ENCODE results near the gene ATPAF2.

Gene ATPAF2

DNA sequence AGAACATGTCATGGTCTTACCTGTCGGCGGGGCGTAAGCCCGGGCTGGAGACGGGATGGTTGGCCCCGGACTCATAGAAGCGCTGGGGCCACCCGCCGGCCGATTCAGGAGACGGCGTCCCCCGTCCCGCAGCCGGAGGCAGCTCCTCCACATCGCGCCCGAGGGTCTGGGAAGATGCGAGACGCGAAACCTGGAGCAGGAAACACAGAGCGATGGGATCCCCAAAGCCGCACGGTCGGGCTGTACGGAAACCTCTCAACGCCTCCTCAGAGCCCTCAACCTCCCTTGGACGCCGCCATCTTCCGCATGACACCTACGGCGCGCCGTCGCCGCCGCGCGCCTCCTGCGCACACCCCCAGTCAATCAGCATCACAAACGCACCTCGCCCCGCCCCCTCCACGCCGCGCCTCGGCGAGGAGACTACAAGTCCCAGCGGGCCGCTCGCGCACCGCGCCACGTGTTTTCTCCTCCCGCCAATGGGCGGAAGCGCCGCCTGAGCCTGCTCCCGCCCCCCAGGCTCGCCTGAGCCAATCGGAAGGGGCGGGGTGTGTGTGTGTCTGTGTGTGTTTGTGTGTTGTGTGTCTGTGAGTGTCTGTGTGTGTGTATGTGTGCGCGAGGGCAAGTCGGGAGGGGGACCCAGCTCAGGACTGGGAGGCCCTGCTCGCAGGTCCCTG, at the start of gene ATPAF2, which contains the start of gene GID4:
Gene ATPAF2 (minus strand): TSS at position 308 of the 674 bp plus-strand sequence. CDS start 155 bp downstream, at position 153.
Gene GID4 (plus strand): TSS at position 548 of the 674 bp plus-strand sequence. CDS start 57 bp downstream, at position 605.
- peak; percentile 64 to 100 (median 99) for DNase-seq

DNA sequence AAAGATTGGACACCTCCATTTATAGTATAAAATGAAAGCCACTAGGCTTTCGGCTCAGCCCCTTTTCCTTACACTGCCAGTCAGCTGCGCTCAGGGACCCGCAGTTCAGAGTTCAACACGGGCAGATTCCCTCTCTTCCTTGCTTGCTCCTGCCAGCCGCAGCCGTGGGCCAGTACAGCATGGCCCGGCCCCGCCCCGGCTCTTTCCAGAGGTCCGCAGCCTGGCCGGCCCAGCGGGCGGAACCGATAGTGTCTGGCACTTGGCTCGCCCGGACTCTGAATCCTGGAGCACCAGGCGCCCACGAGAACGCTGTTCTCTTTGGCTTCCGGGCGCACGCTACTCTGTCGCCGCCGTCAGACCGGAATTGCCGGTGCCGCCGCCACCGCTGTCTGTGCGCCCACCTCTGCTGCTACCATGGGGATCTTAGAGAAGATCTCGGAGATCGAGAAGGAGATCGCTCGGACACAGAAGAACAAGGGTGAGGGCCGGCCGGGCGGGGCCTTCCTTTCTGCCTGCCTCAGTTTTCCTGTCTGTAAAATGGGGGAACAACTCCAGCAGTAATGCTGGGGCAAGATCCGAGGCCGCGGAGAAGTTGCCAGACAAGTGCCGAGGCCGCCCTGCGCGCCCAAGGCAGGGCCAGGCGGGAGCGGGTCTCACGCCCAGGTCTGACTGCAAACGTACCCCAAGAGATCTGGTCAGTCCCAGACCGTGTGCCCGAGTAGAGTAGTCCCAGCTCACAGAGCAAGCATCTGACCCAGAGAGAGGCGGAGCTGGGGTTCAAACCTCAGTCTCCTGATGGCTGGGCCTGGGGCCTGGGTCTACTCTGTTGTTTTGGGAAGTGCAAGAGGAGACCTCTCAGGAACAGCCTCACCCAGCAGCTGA, 48.9 kb upstream of the ATPAF2 start, which contains the start of gene DRG2:
Gene DRG2 (plus strand): TSS at position 339 of the 882 bp plus-strand sequence. CDS start 76 bp downstream, at position 415.
- DNase-seq, result peak; percentile 35 to 94 (median 82)

DNA sequence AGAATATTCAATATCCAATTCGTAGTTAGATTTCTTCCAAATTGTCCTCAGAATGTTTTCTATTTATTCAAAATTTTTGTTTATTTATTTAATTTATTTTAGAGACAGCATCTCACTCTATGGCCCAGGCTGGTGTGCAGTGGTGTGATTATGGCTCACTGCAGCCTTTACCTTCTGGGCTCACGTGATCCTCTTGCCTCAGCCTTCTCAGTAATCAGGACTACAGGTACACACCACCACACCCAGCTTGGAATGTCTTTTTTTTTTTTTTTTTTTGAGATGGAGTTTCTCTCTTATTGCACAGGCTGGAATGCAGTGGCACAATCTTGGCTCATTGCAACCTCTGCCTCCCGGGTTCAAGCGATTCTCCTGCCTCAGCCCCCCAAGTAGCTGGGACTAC, 45.3 kb upstream of the ATPAF2 start:
- no peak for DNase-seq

DNA sequence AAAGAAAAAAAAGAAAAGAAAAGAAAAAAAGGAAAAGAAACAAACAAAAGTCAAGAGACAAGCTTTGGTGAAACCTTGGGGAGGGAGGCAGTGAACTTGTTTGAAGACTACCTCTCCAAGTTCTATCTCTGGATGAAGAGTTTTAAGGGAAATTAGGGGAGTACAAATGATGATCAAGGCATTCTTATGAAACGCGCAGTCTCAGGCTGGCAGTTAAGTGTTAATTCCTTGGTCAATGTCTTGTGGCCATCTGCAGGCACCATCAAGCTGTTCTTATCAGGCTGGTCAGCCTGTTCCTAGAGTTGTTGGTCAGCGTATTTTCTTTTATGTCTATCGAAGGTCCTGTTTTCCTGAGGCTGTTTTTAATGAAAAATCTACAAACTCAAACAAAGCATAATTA, 40.6 kb upstream of the ATPAF2 start:
- no peak for DNase-seq

DNA sequence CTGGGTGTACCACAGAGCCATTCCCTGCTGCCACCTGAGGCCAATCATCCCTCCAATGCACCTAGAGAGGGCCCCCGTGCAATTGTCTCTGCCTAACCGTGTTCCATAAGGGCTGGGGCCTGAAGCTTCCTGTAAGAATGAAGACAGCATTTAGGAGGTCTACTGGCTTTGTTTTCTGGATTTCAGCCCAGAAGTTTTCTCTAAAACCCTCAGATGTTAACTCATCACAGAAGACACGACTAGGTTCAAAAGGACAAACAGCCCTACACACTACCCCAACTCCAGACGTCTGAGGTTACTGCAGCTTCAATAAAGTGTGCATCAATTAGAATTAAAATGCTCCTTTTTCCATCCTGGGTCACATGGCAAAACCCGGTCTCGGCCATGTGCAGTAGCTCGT, 38.0 kb upstream of the ATPAF2 start:
- no peak for DNase-seq

DNA sequence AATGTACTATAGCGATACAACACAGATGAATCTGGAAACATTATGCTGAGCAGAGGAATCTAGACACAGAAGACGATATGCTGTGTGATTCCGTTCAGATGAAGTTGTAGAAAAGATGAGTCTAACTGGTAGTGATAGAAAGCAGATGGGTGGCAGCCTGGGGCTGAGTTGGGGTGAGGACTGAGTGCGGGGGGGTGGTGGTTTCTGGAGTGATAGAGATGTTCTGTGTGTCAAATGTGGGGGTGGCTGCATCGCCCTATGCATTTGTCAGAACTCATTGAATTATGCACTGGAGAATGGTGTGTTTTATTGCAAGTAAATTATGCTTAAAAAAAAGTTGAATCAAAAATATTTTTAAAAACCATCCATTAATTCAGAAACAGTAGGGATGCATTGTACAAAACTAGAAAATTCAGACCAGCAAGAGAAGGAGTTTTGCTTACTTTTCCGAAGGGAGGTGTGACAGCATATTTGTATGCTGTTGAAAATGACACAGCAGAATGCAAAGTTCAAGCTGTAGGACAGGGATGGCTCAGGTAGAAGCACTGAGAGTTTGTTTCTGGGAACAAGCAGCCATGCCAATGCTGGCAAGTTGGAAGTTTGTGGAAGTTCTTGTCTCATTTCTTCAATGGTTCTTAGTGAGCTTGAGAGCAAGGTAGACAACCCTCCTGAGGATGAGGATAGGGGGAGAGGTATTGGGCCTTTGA, 35.8 kb upstream of the ATPAF2 start:
- DNase-seq, result no peak

DNA sequence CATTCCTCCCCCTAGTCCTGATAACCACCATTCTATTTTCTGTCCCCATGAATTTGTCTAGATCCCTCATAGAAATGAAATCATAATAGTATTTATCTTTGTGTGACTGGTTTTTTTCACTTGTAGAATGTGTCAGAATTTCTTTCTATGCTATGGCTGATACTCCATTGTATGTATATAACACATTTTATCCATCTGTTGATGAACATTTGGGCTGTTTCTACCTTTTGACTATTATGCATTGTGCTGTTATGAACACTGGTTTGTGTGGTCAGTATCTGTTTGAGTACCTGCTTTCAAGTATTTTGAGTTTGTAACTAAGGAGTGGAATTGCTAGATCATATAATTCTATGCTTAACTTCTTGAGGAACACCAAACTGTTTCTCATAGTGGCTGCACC, 32.8 kb upstream of the ATPAF2 start:
- no peak for DNase-seq

DNA sequence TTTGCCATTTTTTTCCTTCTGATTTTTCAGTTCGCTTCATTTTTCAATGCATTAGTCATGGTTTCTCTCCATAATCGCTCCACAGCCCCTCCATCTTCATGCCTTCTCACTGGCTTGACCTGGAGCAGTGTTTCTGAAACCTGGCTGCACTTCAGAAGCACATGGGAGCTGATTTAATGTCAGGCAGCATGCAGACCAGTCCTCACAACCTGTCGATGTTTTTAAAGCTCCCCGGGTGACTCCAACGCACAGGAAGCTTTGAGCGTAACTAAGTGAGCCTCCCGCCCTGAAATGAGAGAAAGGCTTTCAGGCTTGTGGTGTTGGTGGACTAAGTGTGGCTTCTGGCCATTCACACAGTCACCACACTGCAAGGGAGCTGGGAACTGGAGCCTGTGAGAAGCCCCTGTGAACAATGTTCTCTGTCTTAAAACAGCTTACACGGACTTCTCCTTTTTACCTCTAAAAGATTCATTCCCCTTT, 31.9 kb upstream of the ATPAF2 start:
- peak in 2 of 58 donors; percentile 2 to 4 for DNase-seq

DNA sequence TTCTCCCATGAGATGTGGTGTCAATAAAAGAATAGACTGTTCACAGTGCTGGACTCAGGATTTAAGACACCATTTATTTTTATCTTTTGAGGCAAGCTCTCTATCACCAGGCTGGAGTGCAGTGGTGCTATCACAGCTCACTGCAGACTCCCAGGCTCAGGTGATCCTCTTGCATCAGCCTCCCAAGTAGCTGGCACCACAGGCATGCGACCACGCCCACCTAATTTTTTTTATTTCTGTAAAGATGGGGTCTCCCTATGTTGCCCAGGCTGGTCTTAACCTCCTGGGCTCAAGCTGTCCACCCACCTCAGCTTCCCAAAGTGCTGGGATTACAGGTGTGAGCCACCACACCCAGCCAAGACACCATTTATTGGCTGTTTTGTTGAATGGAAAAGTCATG, 30.1 kb upstream of the ATPAF2 start:
- no peak for DNase-seq

DNA sequence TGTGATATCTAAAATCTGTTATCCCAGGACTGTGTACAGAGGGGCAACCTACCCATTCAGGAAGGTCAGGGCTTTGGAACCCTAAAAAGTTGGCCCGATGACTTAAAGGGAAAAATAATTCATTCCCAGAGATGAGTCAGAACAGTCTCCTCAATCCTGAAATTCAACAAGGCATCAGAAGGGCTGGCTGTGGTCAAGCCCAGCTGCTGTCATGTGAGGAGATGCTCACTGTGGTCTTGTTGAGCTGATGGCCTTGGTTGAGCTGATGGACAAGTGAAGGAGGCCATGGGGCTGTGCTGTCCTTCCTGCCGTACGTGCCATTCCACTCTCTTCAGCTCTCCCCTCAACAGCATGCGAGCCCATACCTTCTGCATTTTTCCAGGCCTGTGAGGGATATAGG, 27.9 kb upstream of the ATPAF2 start:
- no peak for DNase-seq

DNA sequence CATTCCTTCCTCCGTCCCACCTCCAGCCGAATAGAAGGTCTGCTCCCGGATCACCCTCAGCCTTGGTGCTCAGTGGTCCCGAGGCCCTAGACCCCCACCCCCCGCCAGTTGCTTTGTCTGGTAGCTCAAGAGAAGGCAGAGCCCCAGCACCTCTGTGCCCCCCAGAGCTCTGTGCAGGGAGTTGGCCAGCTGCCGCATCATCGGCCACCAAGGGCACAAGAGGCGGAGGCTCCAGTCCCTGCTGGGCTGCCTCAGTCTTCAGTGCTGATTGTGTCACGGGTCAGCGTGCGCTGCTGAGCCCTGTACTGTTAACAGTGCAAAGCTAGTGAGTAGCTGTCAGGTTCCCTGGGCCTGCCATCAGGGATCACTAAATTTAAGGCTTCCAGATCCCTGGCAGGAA, 26.6 kb upstream of the ATPAF2 start:
- DNase-seq, result no peak

DNA sequence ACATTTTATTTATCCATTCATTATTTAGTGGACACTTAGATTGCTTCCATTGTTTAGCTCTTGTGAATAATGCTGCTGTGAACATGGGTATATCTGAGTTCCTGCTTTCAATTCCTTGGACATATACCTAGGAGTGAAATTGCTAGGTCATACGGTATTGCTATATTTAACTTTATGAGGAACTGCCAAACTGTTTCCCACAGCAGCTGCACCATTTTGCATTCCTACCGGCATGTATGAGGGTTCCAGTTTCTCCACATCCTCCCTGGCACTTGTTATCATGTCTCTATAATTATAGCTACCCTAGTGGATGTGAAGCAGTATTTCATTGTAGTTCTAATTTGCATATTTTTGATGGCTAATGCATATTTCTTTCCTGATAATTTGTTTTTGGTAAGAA, 25.1 kb upstream of the ATPAF2 start:
- no peak for DNase-seq

DNA sequence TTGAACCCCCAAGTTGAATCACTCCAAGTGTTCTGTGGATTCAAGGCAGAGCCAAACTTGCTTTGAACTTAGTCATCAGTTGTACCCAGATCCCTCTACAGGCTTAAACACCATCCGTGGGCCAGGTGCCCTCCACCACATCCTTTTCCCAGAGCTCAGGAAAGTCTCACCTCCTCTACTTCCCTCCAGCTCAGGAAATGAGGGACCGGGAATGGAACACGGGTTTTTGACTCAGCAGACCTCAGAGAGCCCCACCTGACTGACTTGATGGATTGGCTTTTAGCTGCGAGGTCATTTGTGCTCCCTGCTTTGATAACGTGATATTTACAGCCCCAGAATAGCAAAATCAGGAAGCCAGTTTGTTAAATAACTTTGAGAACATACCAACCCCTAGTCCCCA, 20.3 kb upstream of the ATPAF2 start:
- no peak for DNase-seq

DNA sequence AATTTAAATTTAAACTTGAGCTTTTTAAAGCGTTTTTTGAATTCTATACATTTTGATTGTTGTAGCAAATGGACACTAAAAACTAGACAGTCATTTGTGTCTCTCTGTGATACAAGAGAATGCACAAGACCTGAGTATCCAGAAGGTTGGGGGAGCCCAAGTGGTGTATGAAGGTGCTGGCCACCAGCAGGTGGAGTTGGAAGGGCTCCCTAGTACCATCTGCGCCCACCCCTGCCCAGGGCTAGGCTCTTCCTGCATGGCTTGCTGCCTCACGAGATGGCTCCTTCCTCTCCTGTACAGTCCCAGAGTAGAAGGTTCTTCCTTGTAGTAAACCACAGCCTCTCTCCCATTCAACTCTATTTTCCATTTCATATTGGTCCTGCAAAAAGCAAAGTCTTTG, 17.2 kb upstream of the ATPAF2 start:
- no peak for DNase-seq

DNA sequence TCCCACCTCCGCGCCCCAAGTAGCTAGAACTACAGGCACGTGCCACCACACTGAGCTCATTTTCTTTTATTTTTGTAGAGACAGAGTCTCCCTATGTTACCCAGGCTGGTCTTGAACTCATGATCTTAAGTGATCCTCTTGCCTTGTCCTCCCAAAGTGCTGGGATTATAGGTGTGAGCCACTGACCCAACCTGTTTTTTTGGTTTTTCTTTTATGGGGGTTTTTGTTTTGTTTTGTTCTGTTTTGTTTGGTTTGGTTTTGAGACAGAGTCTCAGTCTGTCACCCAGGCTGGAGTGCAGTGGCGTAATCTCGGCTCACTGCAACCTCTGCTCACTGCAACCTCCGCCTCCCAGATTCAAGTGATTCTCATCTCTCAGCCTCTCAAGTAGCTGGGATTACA, 16.6 kb upstream of the ATPAF2 start:
- no peak for DNase-seq

DNA sequence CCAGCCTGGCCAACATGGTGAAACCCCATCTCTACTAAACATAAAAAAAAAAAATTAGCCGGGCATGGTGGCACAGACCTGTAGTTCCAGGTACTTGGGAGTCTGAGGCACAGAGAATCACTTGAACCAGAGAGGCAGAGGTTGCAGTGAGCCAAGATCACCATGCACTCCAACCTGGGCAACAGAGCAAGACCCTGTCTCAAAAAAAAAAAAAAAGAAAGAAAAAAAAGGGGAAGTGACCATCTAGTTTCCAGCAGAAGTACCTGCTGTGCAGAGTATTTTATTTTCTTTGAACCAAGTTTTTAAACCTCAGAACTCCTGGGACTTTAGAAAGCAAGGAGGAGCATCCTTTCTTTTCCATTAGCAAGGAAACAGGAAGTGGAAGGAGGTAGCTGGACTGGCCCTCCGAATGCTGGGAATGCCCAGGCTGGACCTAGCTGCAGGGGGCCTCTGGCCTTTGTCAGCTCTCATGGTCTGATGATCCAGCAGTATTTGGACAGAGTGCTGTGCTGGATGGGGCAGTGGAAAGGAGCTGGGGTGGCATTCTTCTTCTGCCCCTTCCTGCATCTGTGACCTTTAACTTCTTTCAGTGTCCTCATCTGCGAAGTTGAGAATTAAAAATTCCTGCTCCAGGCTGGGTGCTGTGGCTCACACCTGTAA, 6.9 kb upstream of the ATPAF2 start:
- no peak for DNase-seq

DNA sequence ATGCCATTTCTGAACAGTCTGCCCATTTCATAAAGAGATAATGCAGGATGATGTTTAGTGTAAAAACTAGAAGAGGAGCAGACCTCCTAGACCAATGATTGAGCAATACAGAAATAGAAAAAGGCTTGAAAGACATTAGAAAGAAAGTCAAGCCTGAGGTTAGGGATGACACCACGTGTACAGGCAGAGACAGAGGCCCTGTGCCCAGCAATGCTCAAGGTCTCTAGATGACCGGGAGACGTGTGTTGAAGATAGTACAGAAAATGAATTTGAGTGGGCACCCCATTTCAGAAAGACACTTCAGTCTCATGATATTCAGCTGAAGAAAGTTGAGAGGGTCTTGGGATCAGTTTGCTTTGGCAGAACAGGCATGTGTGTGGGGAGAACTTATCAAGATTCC, 5.6 kb upstream of the ATPAF2 start:
- DNase-seq, result no peak

DNA sequence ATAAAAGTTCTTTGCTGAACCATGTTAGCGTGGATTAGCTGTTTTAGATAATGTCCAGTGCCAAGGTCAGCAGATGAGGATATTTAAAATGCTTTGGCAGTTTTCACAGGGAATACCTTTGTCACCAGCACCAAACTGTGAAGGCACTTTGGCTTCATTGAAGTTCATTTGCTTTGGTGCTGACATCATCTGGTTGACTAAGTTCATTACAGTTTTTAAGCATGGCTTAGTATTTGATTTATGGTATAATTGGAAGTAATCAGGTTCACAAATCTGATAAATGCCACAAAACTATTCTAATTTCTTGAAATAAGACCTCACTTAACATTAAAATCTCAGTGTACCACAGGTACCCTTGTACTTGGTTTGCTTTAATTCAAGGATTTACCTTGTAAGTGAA, 4.5 kb upstream of the ATPAF2 start:
- peak in 1 of 58 donors; percentile 17 for DNase-seq

DNA sequence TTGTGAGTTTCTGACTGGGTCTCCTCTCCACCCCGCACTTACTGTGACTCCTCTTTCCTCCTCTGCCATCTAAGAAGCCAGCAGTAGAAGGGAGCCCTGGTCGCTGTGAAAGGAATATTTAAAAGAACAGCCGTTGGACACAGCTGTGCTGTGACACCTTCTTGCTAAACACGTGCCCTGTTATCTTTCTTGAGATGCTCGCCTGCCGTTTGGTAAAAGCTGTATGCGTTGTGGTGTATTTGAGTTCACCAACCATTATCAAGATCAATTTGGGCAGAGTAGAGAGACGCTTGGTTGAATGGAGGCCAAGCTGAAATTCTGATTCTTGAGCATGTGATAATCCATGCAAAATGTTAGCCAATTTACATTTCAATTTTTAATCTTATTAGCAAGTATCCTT, 4.0 kb upstream of the ATPAF2 start:
- DNase-seq, result no peak

DNA sequence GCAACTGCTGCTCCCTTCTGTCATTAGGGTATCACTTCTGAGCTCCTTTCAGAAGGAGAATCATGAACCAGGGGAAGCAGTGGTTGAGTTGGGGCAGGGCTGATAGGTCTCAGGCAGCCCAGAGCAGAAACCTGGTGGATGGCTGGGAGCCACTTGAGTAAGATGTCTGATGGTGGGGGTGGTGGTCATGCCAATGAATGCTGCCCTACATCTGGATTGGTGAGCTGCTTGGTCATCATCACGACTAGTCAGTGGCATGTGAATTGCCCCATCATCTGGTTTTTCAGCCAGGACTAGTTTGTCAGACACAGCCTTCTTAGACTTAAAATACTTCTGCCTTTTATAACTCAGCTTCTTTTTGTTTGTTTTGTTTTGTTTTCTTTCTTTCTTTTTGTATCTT, 2.8 kb upstream of the ATPAF2 start:
- no peak for DNase-seq

DNA sequence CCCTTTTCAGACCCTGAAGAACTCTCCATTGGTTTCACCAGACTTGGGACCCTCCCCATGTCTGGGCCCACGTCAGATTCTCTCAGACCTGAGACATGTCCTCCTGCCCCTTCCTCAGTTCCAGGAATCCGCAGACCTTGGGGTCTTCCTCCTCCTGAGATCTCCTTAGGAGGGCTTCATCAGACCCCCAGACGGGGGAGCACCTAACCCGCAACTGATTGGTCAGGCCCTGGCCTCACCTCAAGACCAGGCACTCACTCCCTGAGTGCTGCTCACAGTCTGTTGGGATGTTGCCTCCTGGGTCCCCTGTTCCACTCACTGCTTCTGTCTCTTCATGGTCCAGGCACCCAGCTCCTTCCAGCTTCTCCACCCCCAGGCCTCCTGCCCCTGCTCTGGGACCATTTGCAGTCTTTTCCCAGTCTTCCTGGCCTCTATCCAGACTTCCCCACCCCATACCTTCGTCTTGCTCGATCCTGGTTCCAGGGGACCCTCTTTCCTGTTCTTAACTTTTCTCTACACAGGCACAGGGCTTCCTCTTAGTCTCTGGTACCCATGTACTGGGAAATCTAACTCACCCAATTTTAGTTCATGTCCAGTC, 1.4 kb upstream of the ATPAF2 start:
- DNase-seq, result no peak
